WTC11 (cell line): ENCODE measurements around the gene PEX7. TPM values are rescaled to one million over a fixed set of nuclear protein-coding genes. Genes with fewer than 3 reads are reported as not detected.

ENCODE experiments used
- ATAC-seq: fragments of 200-7000 bp; cut with Tn5 transposase; 2 replicates; pipeline ENCODE4 v1.10.0; 2021; ENCODE audit warnings: mild to moderate bottlenecking, moderate library complexity
- CTCF ChIA-PET: fragments of 300-600 bp; sonication (Branson Sonifier 250); formaldehyde crosslinking; loops from one replicate; lab custom pipeline; 2021; ENCODE audit warnings: antibody characterized with exemption; lab: Charles Lee
- POLR2A ChIA-PET: fragments of 350-600 bp; sonication (Branson Sonifier 250); formaldehyde crosslinking; loops from one replicate; lab custom pipeline; 2021; ENCODE audit warnings: antibody characterized with exemption; lab: Charles Lee
- DNase-seq: peaks from one replicate; pipeline ENCODE4 v3.0.0; 2021; ENCODE audit warnings: low spot score
- H3K27ac Mint-ChIP-seq: 2 replicates; pipeline ENCODE4 v1.8.0; 2021; ENCODE audit warnings: mixed read lengths
- H3K27me3 Mint-ChIP-seq: 2 replicates; pipeline ENCODE4 v1.8.0; 2021; ENCODE audit warnings: low read depth, mild to moderate bottlenecking, moderate library complexity, mixed read lengths
- H3K36me3 Mint-ChIP-seq: 2 replicates; pipeline ENCODE4 v1.8.0; 2021; ENCODE audit warnings: mixed read lengths
- H3K4me1 Mint-ChIP-seq: 2 replicates; pipeline ENCODE4 v1.8.0; 2022; ENCODE audit warnings: mixed read lengths
- H3K4me3 Mint-ChIP-seq: 2 replicates; pipeline ENCODE4 v1.8.0; 2021; ENCODE audit warnings: mild to moderate bottlenecking, moderate library complexity, mixed read lengths
- H3K9me3 Mint-ChIP-seq: 2 replicates; pipeline ENCODE4 v1.8.0; 2021; ENCODE audit warnings: mixed read lengths
- E2F1 ChIP-seq: sonication (generic); formaldehyde crosslinking; IDR thresholded peaks from 2 replicates; pipeline ENCODE4 v1.8.0; 2022; ENCODE audit warnings: mild to moderate bottlenecking, missing genetic modification reagents
- E2F4 ChIP-seq: sonication (generic); formaldehyde crosslinking; IDR thresholded peaks from 2 replicates; pipeline ENCODE4 v1.8.1; 2022; ENCODE audit warnings: low read depth, mild to moderate bottlenecking, moderate library complexity, missing genetic modification reagents, borderline replicate concordance
- ETV6 ChIP-seq: sonication (generic); formaldehyde crosslinking; IDR thresholded peaks from 2 replicates; pipeline ENCODE4 v1.8.1; 2022; ENCODE audit warnings: mild to moderate bottlenecking, missing genetic modification reagents
- HMGA2 ChIP-seq: fragments of 250-450 bp; sonication (Bioruptor Pico); IDR thresholded peaks from 2 replicates; pipeline ENCODE4 v1.4.0; 2021; ENCODE audit warnings: mild to moderate bottlenecking, moderate library complexity
- JAZF1 ChIP-seq: fragments of 250-450 bp; sonication (Bioruptor Pico); IDR thresholded peaks from 2 replicates; pipeline ENCODE4 v1.9.0; 2021; ENCODE audit warnings: moderate library complexity, mild to moderate bottlenecking, inconsistent platforms
- MLX ChIP-seq: sonication (generic); formaldehyde crosslinking; IDR thresholded peaks from 2 replicates; pipeline ENCODE4 v1.8.1; 2023; ENCODE audit warnings: mild to moderate bottlenecking, missing genetic modification reagents, moderate library complexity
- NFYB ChIP-seq: sonication (generic); formaldehyde crosslinking; conservative IDR thresholded peaks from 2 replicates; pipeline ENCODE4 v1.8.0; 2022; ENCODE audit warnings: low read depth, missing genetic modification reagents
- NR1H2 ChIP-seq: sonication (generic); formaldehyde crosslinking; IDR thresholded peaks from 2 replicates; pipeline ENCODE4 v1.9.0; 2021; ENCODE audit warnings: mild to moderate bottlenecking, moderate library complexity, missing genetic modification reagents
- PREB ChIP-seq: sonication (generic); formaldehyde crosslinking; IDR thresholded peaks from 2 replicates; pipeline ENCODE4 v1.8.1; 2022; ENCODE audit warnings: mild to moderate bottlenecking, missing genetic modification reagents, moderate library complexity, borderline replicate concordance
- RELA ChIP-seq: sonication (generic); formaldehyde crosslinking; IDR thresholded peaks from 2 replicates; pipeline ENCODE4 v1.8.1; 2022; ENCODE audit warnings: missing genetic modification reagents, mild to moderate bottlenecking, borderline replicate concordance
- SMAD4 ChIP-seq: sonication (generic); formaldehyde crosslinking; IDR thresholded peaks from 2 replicates; pipeline ENCODE4 v1.8.0; 2022; ENCODE audit warnings: mild to moderate bottlenecking, missing genetic modification reagents
- STAT6 ChIP-seq: sonication (generic); formaldehyde crosslinking; conservative IDR thresholded peaks from 2 replicates; pipeline ENCODE4 v1.8.1; 2023; ENCODE audit warnings: mild to moderate bottlenecking, low read depth, missing genetic modification reagents, moderate library complexity
- ZMAT4 ChIP-seq: fragments of 250-450 bp; sonication (Bioruptor Pico); IDR thresholded peaks from 2 replicates; pipeline ENCODE4 v1.9.0; 2021; ENCODE audit warnings: mild to moderate bottlenecking
- ZNF138 ChIP-seq: sonication (generic); formaldehyde crosslinking; conservative IDR thresholded peaks from 2 replicates; pipeline ENCODE4 v1.8.1; 2022; ENCODE audit warnings: mild to moderate bottlenecking, moderate library complexity, missing genetic modification reagents
- ZNF423 ChIP-seq: fragments of 250-450 bp; sonication (Bioruptor Pico); IDR thresholded peaks from 2 replicates; pipeline ENCODE4 v2.1.2; 2022; ENCODE audit warnings: mild to moderate bottlenecking, moderate library complexity
- ZNF425 ChIP-seq: fragments of 250-450 bp; sonication (Bioruptor Pico); conservative IDR thresholded peaks from 2 replicates; pipeline ENCODE4 v1.9.0; 2021; ENCODE audit warnings: mild to moderate bottlenecking
- ZNF512 ChIP-seq: sonication (generic); formaldehyde crosslinking; IDR thresholded peaks from 2 replicates; pipeline ENCODE4 v1.8.1; 2022; ENCODE audit warnings: missing genetic modification reagents, borderline replicate concordance
- ZSCAN18 ChIP-seq: fragments of 250-450 bp; sonication (Bioruptor Pico); IDR thresholded peaks from 2 replicates; pipeline ENCODE4 v2.1.2; 2022; ENCODE audit warnings: mild to moderate bottlenecking, moderate library complexity
- total RNA-seq: library from RNA; stranded (reverse); gene quantifications from 3 replicates; pipeline ENCODE4 v1.2.3, GENCODE V29; 2021

The PEX7 gene
- total RNA-seq, 1 experiment from 2014 or later = 9.8 TPM

GRCh38 chr6:136786658-136787057 is 35.7 kb upstream of the PEX7 start:
- TF ChIP-seq ZMAT4 (no peak), STAT6 (CRISPR knock-in tag) (no peak), E2F4 (CRISPR knock-in tag) (no peak), ZNF512 (no peak), NR1H2 (CRISPR knock-in tag) (no peak), PREB (no peak), HMGA2 (no peak), ETV6 (CRISPR knock-in tag) (no peak), ZNF425 (CRISPR knock-in tag) (no peak), MLX (CRISPR knock-in tag) (no peak), E2F1 (no peak), NFYB (CRISPR knock-in tag) (no peak), ZNF423 (CRISPR knock-in tag) (no peak), ZNF138 (CRISPR knock-in tag) (no peak), SMAD4 (no peak), RELA (CRISPR knock-in tag) (no peak), JAZF1 (no peak), ZSCAN18 (CRISPR knock-in tag) (no peak)
- no peak for ATAC-seq
- Mint-ChIP-seq H3K9me3 (no peaks in the 10 kb centered on the region), H3K36me3 (no peaks in the 10 kb centered on the region), H3K4me3 (no peak overlapping the region), H3K4me1 (peaks cover 12% of the 10 kb centered on the region), H3K27ac (no peak overlapping the region), H3K27me3 (peaks cover 31% of the 10 kb centered on the region)
- DNase-seq = no peak
- ChIA-PET CTCF (interaction anchor here (0.6 to 3.6 kb wide), 3 partner anchors 19 to 267 kb away, joined by 3 to 15 read pairs (median 4); no protein-coding TSS in a partner anchor), POLR2A (interaction anchor here (0.7 kb wide), 1 partner anchor 1264 kb away, joined by 7 read pairs; no protein-coding TSS in a partner anchor)
